ENCODE results near the gene ZNF582. TPM values are rescaled to one million over a fixed set of nuclear protein-coding genes. Genes with fewer than 3 reads are reported as not detected.
"Not testable (repeated sequence)": the region's sequence is repeated elsewhere in the genome, so short reads cannot be mapped to it uniquely, and the experiment has no call there.

The ZNF582 gene
- total and polyA plus RNA-seq, 2 donors from 2014 or later, result 3.8 to 5.0 TPM

GRCh38 chr19:56347163-56347778 is 46.1 kb downstream of the ZNF582 start:
- no peaks in the 10 kb centered on the region for H3K9me3 ChIP-seq (ENCODE audit: control insufficient read depth in 2 of 3, insufficient read depth in 1 of 3, low read length in 3 of 3)
- no peak for FAIRE-seq
- no peaks in the 10 kb centered on the region for H3K27me3 ChIP-seq (ENCODE audit: control insufficient read depth, insufficient read depth, low read length)
- DNase-seq, result no peak
- no peak overlapping the region for H3K4me3 ChIP-seq (ENCODE audit: low read length in 3 of 3)
- no peak overlapping the region for H3K27ac ChIP-seq (ENCODE audit: low read depth in 2 of 2, low read length in 2 of 2)
- no peak overlapping the region for H3K9ac ChIP-seq (ENCODE audit: low read length in 3 of 3)
- H3K4me1 ChIP-seq (ENCODE audit: control insufficient read depth in 2 of 3, insufficient read depth in 2 of 3, low read depth in 1 of 3, low read length in 3 of 3), result no peaks in the 10 kb centered on the region
- intact Hi-C loops (cut with DNase I), result no loop called here
- TF ChIP-seq CTCF (IDR thresholded peaks at IDR 0.05; ENCODE audit: borderline replicate concordance, extremely low read depth, insufficient read depth), result no peak
- no peaks in the 10 kb centered on the region for H3K36me3 ChIP-seq (ENCODE audit: control insufficient read depth in 2 of 3, insufficient read depth in 3 of 3, low read length in 3 of 3)

GRCh38 chr19:56341948-56342347 is 51.4 kb downstream of the ZNF582 start:
- Histone ChIP-seq H3K9ac (ENCODE audit: low read length in 3 of 3) (no peak overlapping the region), H3K27ac (ENCODE audit: low read depth in 2 of 2, low read length in 2 of 2) (no peak overlapping the region), H3K27me3 (ENCODE audit: control insufficient read depth, insufficient read depth, low read length) (no peaks in the 10 kb centered on the region), H3K4me3 (ENCODE audit: low read length in 3 of 3) (no peak overlapping the region), H3K4me1 (ENCODE audit: control insufficient read depth in 2 of 3, insufficient read depth in 2 of 3, low read depth in 1 of 3, low read length in 3 of 3) (no peaks in the 10 kb centered on the region), H3K36me3 (ENCODE audit: control insufficient read depth in 2 of 3, insufficient read depth in 3 of 3, low read length in 3 of 3) (no peaks in the 10 kb centered on the region), H3K9me3 (ENCODE audit: control insufficient read depth in 2 of 3, insufficient read depth in 1 of 3, low read length in 3 of 3) (no peaks in the 10 kb centered on the region)
- DNase-seq, result no peak
- TF ChIP-seq CTCF (IDR thresholded peaks at IDR 0.05; ENCODE audit: borderline replicate concordance, extremely low read depth, insufficient read depth), result no peak
- FAIRE-seq, result peak; percentile 39
- intact Hi-C loops (cut with DNase I), result no loop called here

- H3K9ac ChIP-seq (ENCODE audit: low read length in 3 of 3); FAIRE-seq; H3K4me1 ChIP-seq (ENCODE audit: control insufficient read depth in 2 of 3, insufficient read depth in 2 of 3, low read depth in 1 of 3, low read length in 3 of 3); H3K36me3 ChIP-seq (ENCODE audit: control insufficient read depth in 2 of 3, insufficient read depth in 3 of 3, low read length in 3 of 3); DNase-seq; H3K4me3 ChIP-seq (ENCODE audit: low read length in 3 of 3); H3K9me3 ChIP-seq (ENCODE audit: control insufficient read depth in 2 of 3, insufficient read depth in 1 of 3, low read length in 3 of 3); H3K27ac ChIP-seq (ENCODE audit: low read depth in 2 of 2, low read length in 2 of 2); H3K27me3 ChIP-seq (ENCODE audit: control insufficient read depth, insufficient read depth, low read length): not testable (repeated sequence)
- intact Hi-C loops (cut with DNase I), result loop anchor here (10.0 kb wide), 1 partner anchor 244 kb away; no protein-coding TSS in a partner anchor
These were observed 54.3 kb downstream of the ZNF582 start for GRCh38 chr19:56339031-56339430.

- H3K4me1 ChIP-seq (ENCODE audit: control insufficient read depth in 2 of 3, insufficient read depth in 2 of 3, low read depth in 1 of 3, low read length in 3 of 3); H3K27me3 ChIP-seq (ENCODE audit: control insufficient read depth, insufficient read depth, low read length); FAIRE-seq; DNase-seq; H3K9me3 ChIP-seq (ENCODE audit: control insufficient read depth in 2 of 3, insufficient read depth in 1 of 3, low read length in 3 of 3); H3K36me3 ChIP-seq (ENCODE audit: control insufficient read depth in 2 of 3, insufficient read depth in 3 of 3, low read length in 3 of 3); H3K9ac ChIP-seq (ENCODE audit: low read length in 3 of 3); H3K27ac ChIP-seq (ENCODE audit: low read depth in 2 of 2, low read length in 2 of 2); H3K4me3 ChIP-seq (ENCODE audit: low read length in 3 of 3): not testable (repeated sequence)
- intact Hi-C loops (cut with DNase I), result loop anchor here (10.0 kb wide), 1 partner anchor 242 kb away; no protein-coding TSS in a partner anchor
These were observed 56.3 kb downstream of the ZNF582 start for GRCh38 chr19:56337077-56337476.

GRCh38 chr19:56335371-56335770 is 58.0 kb downstream of the ZNF582 start:
- DNase-seq; H3K4me1 ChIP-seq (ENCODE audit: control insufficient read depth in 2 of 3, insufficient read depth in 2 of 3, low read depth in 1 of 3, low read length in 3 of 3); H3K27ac ChIP-seq (ENCODE audit: low read depth in 2 of 2, low read length in 2 of 2); H3K36me3 ChIP-seq (ENCODE audit: control insufficient read depth in 2 of 3, insufficient read depth in 3 of 3, low read length in 3 of 3); H3K9ac ChIP-seq (ENCODE audit: low read length in 3 of 3); H3K27me3 ChIP-seq (ENCODE audit: control insufficient read depth, insufficient read depth, low read length); H3K4me3 ChIP-seq (ENCODE audit: low read length in 3 of 3); H3K9me3 ChIP-seq (ENCODE audit: control insufficient read depth in 2 of 3, insufficient read depth in 1 of 3, low read length in 3 of 3); FAIRE-seq: not testable (repeated sequence)
- intact Hi-C loops (cut with DNase I), result loop anchor here (10.0 kb wide), 1 partner anchor 241 kb away; no protein-coding TSS in a partner anchor
